ENCODE data around the gene ZEB2.

Gene ZEB2

GRCh38 chr2:144426981-144427479, 92.9 kb downstream of the ZEB2 start:
- TF ChIP-seq CTCF (IDR thresholded peaks at IDR 0.05; ENCODE audit: low read depth, low read length, poor library complexity, severe bottlenecking) (no peak), EZH2phosphoT487 (IDR thresholded peaks at IDR 0.05; ENCODE audit: borderline replicate concordance, low read length) (no peak)
- Histone ChIP-seq H3K4me1 (ENCODE audit: control insufficient read depth, low read length) (peaks cover 42% of the 10 kb centered on the region), H3K36me3 (ENCODE audit: control insufficient read depth, low read length) (peaks cover 8% of the 10 kb centered on the region), H3F3A (ENCODE audit: control insufficient read depth, insufficient read depth) (peaks cover 2% of the 10 kb centered on the region; the same call in 1 of the 2 replicates), H3K4me3 (ENCODE audit: low read length) (no peak overlapping the region), H3K4me2 (ENCODE audit: low read length) (no peak overlapping the region; the same call in 1 of the 2 replicates), H4K20me1 (ENCODE audit: control insufficient read depth, insufficient read depth, low read depth, low read length) (no peaks in the 10 kb centered on the region), H3K27ac (ENCODE audit: low read depth, low read length) (no peak overlapping the region), H3K79me2 (ENCODE audit: control insufficient read depth, low read length) (no peaks in the 10 kb centered on the region), H3K9me3 (ENCODE audit: control insufficient read depth, insufficient read depth, low read length) (no peaks in the 10 kb centered on the region), H3K9me2 (replicated peaks; ENCODE audit: control insufficient read depth, low read length) (no peaks in the 10 kb centered on the region), H3K27me3 (ENCODE audit: control insufficient read depth, low read length) (no peaks in the 10 kb centered on the region)

DNA sequence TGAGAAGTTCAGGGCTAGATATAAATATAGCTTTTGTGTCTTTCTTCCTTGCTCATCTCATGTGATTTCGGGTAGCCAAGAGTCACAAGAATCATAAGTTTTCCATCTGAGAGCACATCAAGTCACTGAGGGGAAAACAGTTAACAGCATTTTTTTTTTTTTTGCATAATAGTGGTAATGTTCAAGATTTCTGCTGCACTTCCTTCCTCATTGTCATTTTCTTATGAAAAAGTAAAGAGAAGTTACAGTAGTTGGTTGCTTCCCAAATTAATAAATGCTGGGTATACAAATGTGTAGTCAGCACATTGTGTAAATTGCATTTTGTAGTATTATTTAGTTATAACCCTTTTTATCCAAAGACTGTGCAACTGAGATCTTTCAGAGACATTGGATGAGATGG, 93.6 kb downstream of the ZEB2 start:
- Histone ChIP-seq H3F3A (ENCODE audit: control insufficient read depth, insufficient read depth) (peaks cover 2% of the 10 kb centered on the region; the same call in 1 of the 2 replicates), H3K4me1 (ENCODE audit: control insufficient read depth, low read length) (peaks cover 42% of the 10 kb centered on the region), H3K36me3 (ENCODE audit: control insufficient read depth, low read length) (peaks cover 8% of the 10 kb centered on the region), H3K9me3 (ENCODE audit: control insufficient read depth, insufficient read depth, low read length) (no peaks in the 10 kb centered on the region), H3K4me2 (ENCODE audit: low read length) (peak overlapping the region; percentile 46), H4K20me1 (ENCODE audit: control insufficient read depth, insufficient read depth, low read depth, low read length) (no peaks in the 10 kb centered on the region), H3K4me3 (ENCODE audit: low read length) (peak overlapping the region; percentile 20), H3K27ac (ENCODE audit: low read depth, low read length) (0 out of 2 replicates have a peak overlapping the region, but pooled peaks have one; percentile 16), H3K27me3 (ENCODE audit: control insufficient read depth, low read length) (no peaks in the 10 kb centered on the region), H3K79me2 (ENCODE audit: control insufficient read depth, low read length) (no peaks in the 10 kb centered on the region), H3K9me2 (replicated peaks; ENCODE audit: control insufficient read depth, low read length) (no peaks in the 10 kb centered on the region)
- no peak for TF ChIP-seq CTCF (IDR thresholded peaks at IDR 0.05; ENCODE audit: low read depth, low read length, poor library complexity, severe bottlenecking)
- no peak for TF ChIP-seq EZH2phosphoT487 (IDR thresholded peaks at IDR 0.05; ENCODE audit: borderline replicate concordance, low read length)

- no peaks in the 10 kb centered on the region for H3K9me3 ChIP-seq (ENCODE audit: control insufficient read depth, insufficient read depth, low read length)
- no peak overlapping the region for H3K4me3 ChIP-seq (ENCODE audit: low read length)
- H3K36me3 ChIP-seq (ENCODE audit: control insufficient read depth, low read length): peaks cover 10% of the 10 kb centered on the region
- H4K20me1 ChIP-seq (ENCODE audit: control insufficient read depth, insufficient read depth, low read depth, low read length): no peaks in the 10 kb centered on the region
- H3K79me2 ChIP-seq (ENCODE audit: control insufficient read depth, low read length): no peaks in the 10 kb centered on the region
- H3K4me1 ChIP-seq (ENCODE audit: control insufficient read depth, low read length): peaks cover 34% of the 10 kb centered on the region
- no peak overlapping the region for H3K4me2 ChIP-seq (ENCODE audit: low read length)
- no peak for TF ChIP-seq CTCF (IDR thresholded peaks at IDR 0.05; ENCODE audit: low read depth, low read length, poor library complexity, severe bottlenecking)
- TF ChIP-seq EZH2phosphoT487 (IDR thresholded peaks at IDR 0.05; ENCODE audit: borderline replicate concordance, low read length): no peak
- H3F3A ChIP-seq (ENCODE audit: control insufficient read depth, insufficient read depth): peaks cover 2% of the 10 kb centered on the region; the same call in 1 of the 2 replicates
- no peaks in the 10 kb centered on the region for H3K27me3 ChIP-seq (ENCODE audit: control insufficient read depth, low read length)
- no peak overlapping the region for H3K27ac ChIP-seq (ENCODE audit: low read depth, low read length)
- H3K9me2 ChIP-seq (replicated peaks; ENCODE audit: control insufficient read depth, low read length): no peaks in the 10 kb centered on the region
Measured at GRCh38 chr2:144424559-144425240, 95.2 kb downstream of the ZEB2 start.
